Activated T-cell treated with anti-CD3 and anti-CD28 coated beads, Interleukin-2, amount 50 U/mL, for 72 hours (primary cell): Measurements from ENCODE around the gene ANKRD31. TPM values are rescaled to one million over a fixed set of nuclear protein-coding genes. Genes with fewer than 3 reads are reported as not detected.
"Not testable (repeated sequence)": the region's sequence is repeated elsewhere in the genome, so short reads cannot be mapped to it uniquely, and the experiment has no call there.

Source experiments
- ATAC-seq, 2 donors: fragments of 150-1000 bp; cut with Tn5 transposase; replicated peaks in 1 of 2; 2 replicates each; pipeline ENCODE4 v1.10.0; 2021; ENCODE audit warnings: moderate library complexity in 2 of 2, mild to moderate bottlenecking in 1 of 2
- DNase-seq, 2 donors: peaks; one replicate each; pipeline ENCODE4 v3.0.0; 2021 to 2022; ENCODE audit warnings: mixed read lengths in 1 of 2
- H3K27ac Mint-ChIP-seq: one replicate; pipeline ENCODE4 v1.8.0; 2022; ENCODE audit warnings: mild to moderate bottlenecking, moderate library complexity, mixed read lengths
- H3K27me3 Mint-ChIP-seq: one replicate; pipeline ENCODE4 v1.8.0; 2022; ENCODE audit warnings: low read depth, mixed read lengths
- H3K36me3 Mint-ChIP-seq, 2 donors: one replicate each; pipeline ENCODE4 v1.8.0; 2022; ENCODE audit warnings: mixed read lengths in 2 of 2, mild to moderate bottlenecking in 1 of 2; ENCODE audit not compliant: insufficient read depth in 2 of 2
- H3K4me1 Mint-ChIP-seq: one replicate; pipeline ENCODE4 v1.8.0; 2022; ENCODE audit warnings: low read depth, mixed read lengths
- H3K4me3 Mint-ChIP-seq, 2 donors: one replicate each; pipeline ENCODE4 v1.8.0; 2022; ENCODE audit warnings: mild to moderate bottlenecking in 2 of 2, mixed read lengths in 2 of 2, moderate library complexity in 2 of 2
- H3K9me3 Mint-ChIP-seq, 2 donors: one replicate each; pipeline ENCODE4 v1.8.0; 2022; ENCODE audit warnings: mixed read lengths in 2 of 2
- total RNA-seq, 2 donors: library from RNA; stranded (reverse); gene quantifications; one replicate each; pipeline ENCODE4 v1.2.3, GENCODE V29; 2022

ANKRD31 gene
- total RNA-seq, 2 donors from 2014 or later: 0.58 to 0.65 TPM

- Mint-ChIP-seq H3K36me3 (peaks cover 0 to under 1% of the 10 kb centered on the region in 2 donors), H3K4me3 (no peak overlapping the region), H3K27ac (no peak overlapping the region), H3K27me3 (no peaks in the 10 kb centered on the region), H3K9me3 (peaks cover under 1 to 1% of the 10 kb centered on the region in 2 donors), H3K4me1 (no peaks in the 10 kb centered on the region)
- ATAC-seq (no peak), DNase-seq (no peak)
Observed at GRCh38 chr5:75167345-75167744, 69.3 kb downstream of the ANKRD31 start.

- not testable (repeated sequence) for ATAC-seq, H3K4me1 Mint-ChIP-seq, H3K4me3 Mint-ChIP-seq, H3K27me3 Mint-ChIP-seq, H3K27ac Mint-ChIP-seq, DNase-seq
- H3K36me3 Mint-ChIP-seq: peaks cover 19 to 23% of the 10 kb centered on the region in 2 donors
- H3K9me3 Mint-ChIP-seq: peaks cover 10 to 19% of the 10 kb centered on the region in 2 donors
Observed at GRCh38 chr5:75161508-75161907, 75.2 kb downstream of the ANKRD31 start.

GRCh38 chr5:75156585-75156984 is 80.1 kb downstream of the ANKRD31 start:
- Mint-ChIP-seq H3K9me3 (peaks cover 9 to 18% of the 10 kb centered on the region in 2 donors), H3K27me3 (no peaks in the 10 kb centered on the region), H3K36me3 (peaks cover 18 to 22% of the 10 kb centered on the region in 2 donors), H3K4me1 (no peaks in the 10 kb centered on the region), H3K27ac (no peak overlapping the region), H3K4me3 (no peak overlapping the region)
- DNase-seq: no peak
- no peak for ATAC-seq

- ATAC-seq: no peak
- no peaks in the 10 kb centered on the region for H3K27me3 Mint-ChIP-seq
- no peak for DNase-seq
- no peak overlapping the region for H3K27ac Mint-ChIP-seq
- H3K4me1 Mint-ChIP-seq: peaks cover 7% of the 10 kb centered on the region
- peaks cover 6 to 8% of the 10 kb centered on the region in 2 donors for H3K36me3 Mint-ChIP-seq
- H3K9me3 Mint-ChIP-seq: peaks cover 2 to 7% of the 10 kb centered on the region in 2 donors
- no peak overlapping the region for H3K4me3 Mint-ChIP-seq
Observed at GRCh38 chr5:75152860-75153259, 83.8 kb downstream of the ANKRD31 start.

GRCh38 chr5:75148051-75148450 is 88.6 kb downstream of the ANKRD31 start:
- Mint-ChIP-seq H3K9me3 (peaks cover 2 to 4% of the 10 kb centered on the region in 2 donors), H3K4me1 (peaks cover 8% of the 10 kb centered on the region), H3K4me3 (no peak overlapping the region), H3K27me3 (no peaks in the 10 kb centered on the region), H3K36me3 (peaks cover 4 to 7% of the 10 kb centered on the region in 2 donors), H3K27ac (no peak overlapping the region)
- no peak for DNase-seq
- ATAC-seq: no peak

GRCh38 chr5:75142566-75143136 is 94.0 kb downstream of the ANKRD31 start:
- no peak for ATAC-seq
- Mint-ChIP-seq H3K4me1 (no peaks in the 10 kb centered on the region), H3K27ac (no peak overlapping the region)

GRCh38 chr5:75140277-75140676 is 96.4 kb downstream of the ANKRD31 start:
- DNase-seq (no peak), ATAC-seq (no peak)
- H3K36me3 Mint-ChIP-seq: peaks cover 3% of the 10 kb centered on the region in 2 donors
- H3K9me3 Mint-ChIP-seq: peaks cover 2 to 4% of the 10 kb centered on the region in 2 donors
- no peak overlapping the region for H3K27ac Mint-ChIP-seq
- no peaks in the 10 kb centered on the region for H3K4me1 Mint-ChIP-seq
- no peaks in the 10 kb centered on the region for H3K27me3 Mint-ChIP-seq
- H3K4me3 Mint-ChIP-seq: no peak overlapping the region

More at GRCh38 chr5:75142566-75143136, 94.0 kb downstream of the ANKRD31 start:
- DNase-seq: no peak
- Mint-ChIP-seq H3K27me3 (no peaks in the 10 kb centered on the region), H3K36me3 (peaks cover 2 to 3% of the 10 kb centered on the region in 2 donors), H3K4me3 (no peak overlapping the region), H3K9me3 (peaks cover 0 to 2% of the 10 kb centered on the region in 2 donors)

GRCh38 chr5:75138689-75139088 is 98.0 kb downstream of the ANKRD31 start:
- H3K4me3 Mint-ChIP-seq: no peak overlapping the region

GRCh38 chr5:75130818-75131349 is 105.8 kb downstream of the ANKRD31 start:
- H3K36me3 Mint-ChIP-seq: peaks cover 3 to 6% of the 10 kb centered on the region in 2 donors
- H3K4me3 Mint-ChIP-seq: no peak overlapping the region
- no peaks in the 10 kb centered on the region for H3K4me1 Mint-ChIP-seq
- H3K9me3 Mint-ChIP-seq: peaks cover 4 to 9% of the 10 kb centered on the region in 2 donors
- ATAC-seq (no peak), DNase-seq (no peak)
- no peak overlapping the region for H3K27ac Mint-ChIP-seq
- no peaks in the 10 kb centered on the region for H3K27me3 Mint-ChIP-seq

More at GRCh38 chr5:75138689-75139088, 98.0 kb downstream of the ANKRD31 start:
- Mint-ChIP-seq H3K4me1 (no peaks in the 10 kb centered on the region), H3K36me3 (peaks cover 1 to 2% of the 10 kb centered on the region in 2 donors), H3K9me3 (peaks cover 4% of the 10 kb centered on the region in 2 donors), H3K27me3 (no peaks in the 10 kb centered on the region), H3K27ac (no peak overlapping the region)
- DNase-seq: no peak
- ATAC-seq: no peak

GRCh38 chr5:75116856-75117255 is 119.8 kb downstream of the ANKRD31 start:
- peaks cover 0 to 1% of the 10 kb centered on the region in 2 donors for H3K36me3 Mint-ChIP-seq
- H3K9me3 Mint-ChIP-seq: peaks cover 0 to 2% of the 10 kb centered on the region in 2 donors

GRCh38 chr5:75114311-75114710 is 122.4 kb downstream of the ANKRD31 start:
- not testable (repeated sequence) for ATAC-seq, H3K4me3 Mint-ChIP-seq, H3K9me3 Mint-ChIP-seq, DNase-seq, H3K27me3 Mint-ChIP-seq, H3K36me3 Mint-ChIP-seq, H3K27ac Mint-ChIP-seq
- H3K4me1 Mint-ChIP-seq: peaks cover 15% of the 10 kb centered on the region

More at GRCh38 chr5:75116856-75117255, 119.8 kb downstream of the ANKRD31 start:
- Mint-ChIP-seq H3K27ac (no peak overlapping the region), H3K27me3 (no peaks in the 10 kb centered on the region), H3K4me3 (no peak overlapping the region), H3K4me1 (peaks cover 3% of the 10 kb centered on the region)
- no peak for DNase-seq
- ATAC-seq: no peak

GRCh38 chr5:75113354-75114113 is 123.1 kb downstream of the ANKRD31 start:
- Mint-ChIP-seq H3K27me3 (no peaks in the 10 kb centered on the region), H3K27ac (no peak overlapping the region), H3K9me3 (no peaks in the 10 kb centered on the region), H3K4me3 (no peak overlapping the region), H3K36me3 (peaks cover 0 to 1% of the 10 kb centered on the region in 2 donors), H3K4me1 (peaks cover 21% of the 10 kb centered on the region)
- DNase-seq (no peak), ATAC-seq (no peak)

GRCh38 chr5:75108931-75109596 is 127.6 kb downstream of the ANKRD31 start:
- Mint-ChIP-seq H3K4me3 (no peak overlapping the region), H3K36me3 (no peaks in the 10 kb centered on the region), H3K27me3 (no peaks in the 10 kb centered on the region), H3K27ac (no peak overlapping the region), H3K9me3 (no peaks in the 10 kb centered on the region), H3K4me1 (peaks cover 21% of the 10 kb centered on the region)
- DNase-seq (no peak), ATAC-seq (peak in 1 of 2 donors; percentile 32)
